ENCODE data around the gene PAIP1.
"Not testable (repeated sequence)": the region's sequence is repeated elsewhere in the genome, so short reads cannot be mapped to it uniquely, and the experiment has no call there.

The PAIP1 gene

DNA sequence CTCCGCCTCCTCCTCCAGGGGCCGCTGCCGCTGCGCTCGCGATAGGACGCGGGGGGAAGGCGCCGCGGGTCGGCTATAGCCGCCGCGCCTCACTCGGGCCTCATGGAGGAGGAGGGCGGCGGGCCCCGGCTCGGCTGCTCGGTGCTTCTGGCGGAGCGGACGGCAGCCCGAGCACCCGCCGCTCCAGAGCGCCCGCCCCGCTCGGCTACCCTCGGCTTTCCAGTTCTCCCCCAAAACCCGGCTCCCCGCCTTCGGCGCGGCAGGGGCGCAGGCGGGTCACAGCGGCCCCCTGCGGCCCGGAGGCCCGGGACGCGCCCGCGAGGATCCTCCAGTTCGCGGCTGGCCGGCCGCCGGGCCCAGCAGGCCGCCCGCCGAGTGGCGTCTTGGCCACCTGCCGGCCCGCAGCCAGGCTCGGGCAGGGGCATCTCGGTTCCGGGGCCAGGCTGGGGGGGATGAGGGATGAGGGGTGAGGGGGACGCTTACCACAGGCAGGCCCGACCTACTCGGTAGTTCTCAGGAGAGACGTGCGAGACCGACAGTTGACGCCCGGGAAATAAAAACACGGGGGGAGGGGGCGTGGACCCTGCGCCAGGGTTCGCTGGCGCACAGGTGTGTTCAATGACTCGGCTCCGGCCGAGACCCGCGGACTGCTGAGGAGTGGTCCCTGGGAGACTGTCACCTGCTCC, at the start of gene PAIP1:
TSS of gene PAIP1 (minus strand) at position 221 of the 686 bp plus-strand sequence. CDS start 231 bp downstream, outside the sequence.
- intact Hi-C loops (cut with DNase I), result loop anchor here (5.0 kb wide), 2 partner anchors 45 to 75 kb away; partner anchors contain the start of genes NNT and TMEM267

GRCh38 chr5:43606351-43606750, 49.5 kb upstream of the PAIP1 start:
- no peak for DNase-seq
- intact Hi-C loops (cut with DNase I), result no loop called here

More for the DNA sequence above, at the start of gene PAIP1:
- DNase-seq, result peak; percentile 27 to 90 (median 80)

DNA sequence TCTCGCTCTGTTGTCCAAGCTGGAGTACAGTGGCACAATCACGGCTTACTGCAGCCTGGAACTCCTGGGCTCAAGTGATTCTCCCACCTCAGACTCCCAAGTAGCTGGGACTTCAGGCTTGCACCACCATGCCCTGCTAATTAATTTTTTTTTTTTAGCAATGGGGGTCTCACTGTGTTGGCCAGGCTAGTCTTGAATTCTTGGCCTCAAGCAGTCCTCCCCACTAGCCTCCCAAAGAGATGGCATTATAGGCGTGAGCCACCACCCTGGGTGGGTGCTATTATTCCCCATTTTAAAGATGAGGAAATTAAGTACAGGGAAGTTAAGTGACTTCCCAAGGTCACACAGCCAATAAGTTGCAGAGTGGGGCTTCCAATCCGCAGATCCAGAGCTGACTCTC, 47.8 kb upstream of the PAIP1 start:
- intact Hi-C loops (cut with DNase I), result loop anchor here (5.0 kb wide), 1 partner anchor 47 kb away; the partner anchor contains the start of gene PAIP1
- no peak for DNase-seq

DNA sequence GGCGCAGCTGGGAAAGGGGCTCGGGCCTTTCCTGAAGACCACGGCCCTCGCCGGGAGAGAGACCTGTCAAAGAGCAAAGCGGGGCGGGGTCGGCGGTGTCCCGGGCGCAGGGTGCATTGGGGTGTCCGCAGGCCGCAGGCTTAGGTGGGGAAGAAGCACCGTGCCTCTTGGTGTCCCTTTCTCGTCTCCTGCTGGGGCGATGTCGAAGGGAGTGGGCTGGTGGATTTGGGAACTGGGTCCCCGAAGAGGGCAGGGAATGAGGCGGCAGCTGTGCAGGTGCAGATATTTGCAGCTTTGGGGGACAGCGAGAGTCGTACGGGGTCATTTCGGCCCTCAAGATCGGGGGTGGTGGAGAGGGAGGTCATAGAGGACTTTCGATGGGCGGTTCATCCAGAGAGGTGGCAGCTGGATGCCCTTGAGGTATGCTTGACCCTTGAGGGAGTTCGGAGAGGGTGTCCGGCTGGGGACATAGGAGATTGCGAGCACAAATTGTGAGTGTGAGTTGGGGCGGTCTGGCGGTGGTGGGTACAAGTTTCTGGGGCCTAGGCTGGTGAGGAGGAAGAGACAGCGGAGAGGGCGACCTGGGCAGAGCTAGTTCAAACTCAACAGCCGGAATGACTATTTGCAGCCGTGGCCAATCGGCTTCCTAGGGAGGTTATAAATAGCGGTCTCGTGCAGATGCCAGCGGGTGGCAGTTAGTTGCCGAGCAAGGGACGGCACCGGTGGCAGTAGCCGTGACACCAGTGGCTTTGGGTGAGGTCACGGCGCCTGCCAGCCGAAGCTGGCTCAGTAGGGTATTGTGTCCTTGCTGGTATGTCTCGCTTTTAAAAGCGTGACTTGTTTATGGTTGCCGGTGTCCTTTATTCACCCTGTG, 46.7 kb upstream of the PAIP1 start:
- intact Hi-C loops (cut with DNase I), result loop anchor here (5.0 kb wide), 1 partner anchor 46 kb away; the partner anchor contains the start of gene PAIP1
- peak; percentile 42 to 86 (median 71) for DNase-seq

DNA sequence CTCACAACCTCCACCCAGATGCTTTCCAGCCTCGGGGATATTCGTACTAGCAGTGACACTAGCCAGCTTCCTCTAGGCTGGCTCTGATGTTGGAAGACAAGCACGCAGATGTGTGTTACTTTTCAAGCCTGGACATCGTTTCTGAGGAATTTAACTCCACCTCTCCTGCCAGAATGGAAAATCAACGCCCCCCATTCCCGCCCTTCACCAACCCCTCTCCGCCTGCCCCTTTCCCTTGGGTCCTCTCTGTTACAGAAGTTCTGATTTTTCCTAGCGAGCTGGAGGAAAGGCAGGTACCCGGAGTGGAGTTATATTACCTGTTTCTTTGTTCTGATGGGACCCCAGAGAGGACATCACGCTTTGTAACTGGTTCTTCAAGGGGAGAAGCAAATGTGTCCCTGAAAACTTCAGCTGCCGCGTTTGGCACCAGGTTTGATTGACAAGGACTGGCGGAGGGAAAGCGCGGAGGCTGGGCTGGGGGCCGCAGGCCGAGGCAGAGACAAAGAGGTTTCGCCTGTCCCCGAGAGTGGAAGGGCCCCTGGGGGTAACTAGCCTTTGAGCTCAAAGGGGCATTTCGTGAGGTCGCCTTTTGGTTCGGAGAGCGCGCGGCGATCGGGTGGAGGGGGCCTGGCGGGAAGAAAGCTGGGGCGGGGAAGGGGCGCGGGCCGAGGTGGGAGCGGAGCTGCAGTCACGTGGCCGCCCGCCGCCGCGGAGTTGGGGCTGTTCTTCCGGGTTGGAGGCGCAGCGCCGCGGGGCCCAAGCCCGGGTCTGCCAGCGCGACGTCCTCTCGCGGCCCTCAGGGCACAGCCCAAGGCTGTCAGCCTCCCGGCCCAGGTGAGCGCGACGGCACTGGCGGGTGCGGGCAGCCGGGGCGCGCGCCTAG, 45.8 kb upstream of the PAIP1 start, which contains the start of gene NNT:
TSS of gene NNT (plus strand) at position 720 of the 883 bp plus-strand sequence. CDS start 6,016 bp downstream, outside the sequence.
- peak; percentile 45 to 95 (median 88) for DNase-seq
- intact Hi-C loops (cut with DNase I), result loop anchor here (5.0 kb wide), 1 partner anchor 45 kb away; the partner anchor contains the start of gene PAIP1

GRCh38 chr5:43601454-43602260, 44.8 kb upstream of the PAIP1 start:
- intact Hi-C loops (cut with DNase I), result loop anchor here (5.0 kb wide), 1 partner anchor 44 kb away; the partner anchor contains the start of gene PAIP1
- DNase-seq, result no peak

- intact Hi-C loops (cut with DNase I); DNase-seq: not testable (repeated sequence)
These were observed 42.0 kb upstream of the PAIP1 start for GRCh38 chr5:43598927-43599326.

DNA sequence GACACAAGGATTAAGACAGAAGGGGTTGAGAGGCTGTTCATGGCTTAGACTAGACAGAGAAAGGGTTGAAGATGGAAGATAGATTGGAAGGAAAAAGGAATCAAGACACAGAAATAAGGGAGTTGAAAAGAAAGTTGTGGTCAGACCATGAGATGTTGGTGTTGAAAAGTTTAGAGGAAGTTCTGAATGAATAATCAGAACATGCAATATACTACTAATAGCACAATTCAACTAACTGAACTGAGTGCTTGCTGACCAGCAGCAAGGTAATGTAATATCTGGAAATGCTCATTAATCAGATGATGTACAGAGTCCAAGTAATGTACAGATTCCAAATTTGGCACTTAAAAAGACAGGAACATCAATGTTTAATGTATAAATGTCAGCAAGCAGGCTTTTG, 35.5 kb upstream of the PAIP1 start:
- DNase-seq, result no peak
- intact Hi-C loops (cut with DNase I), result no loop called here

- no peak for DNase-seq
- intact Hi-C loops (cut with DNase I), result no loop called here
These were observed 33.8 kb upstream of the PAIP1 start for GRCh38 chr5:43590700-43591099.

DNA sequence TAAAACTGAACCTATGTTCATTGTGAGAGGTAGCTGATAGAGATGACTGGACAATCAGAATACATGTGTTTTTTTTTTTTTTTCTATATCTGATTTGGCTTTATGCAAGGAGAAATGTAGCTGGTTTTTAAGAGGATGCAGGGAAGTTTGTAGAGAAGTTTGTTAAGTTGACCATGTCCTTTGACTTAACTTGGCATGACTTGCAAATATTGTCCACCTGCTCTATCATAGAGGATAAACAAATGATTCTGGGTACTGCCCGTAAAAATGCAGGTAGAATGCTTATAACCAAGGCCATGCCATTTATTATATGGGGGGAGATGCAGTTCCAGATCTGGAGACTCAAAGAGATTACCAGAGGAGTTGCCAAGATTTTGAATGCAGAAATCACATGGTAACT, 32.4 kb upstream of the PAIP1 start:
- no peak for DNase-seq
- intact Hi-C loops (cut with DNase I), result no loop called here

DNA sequence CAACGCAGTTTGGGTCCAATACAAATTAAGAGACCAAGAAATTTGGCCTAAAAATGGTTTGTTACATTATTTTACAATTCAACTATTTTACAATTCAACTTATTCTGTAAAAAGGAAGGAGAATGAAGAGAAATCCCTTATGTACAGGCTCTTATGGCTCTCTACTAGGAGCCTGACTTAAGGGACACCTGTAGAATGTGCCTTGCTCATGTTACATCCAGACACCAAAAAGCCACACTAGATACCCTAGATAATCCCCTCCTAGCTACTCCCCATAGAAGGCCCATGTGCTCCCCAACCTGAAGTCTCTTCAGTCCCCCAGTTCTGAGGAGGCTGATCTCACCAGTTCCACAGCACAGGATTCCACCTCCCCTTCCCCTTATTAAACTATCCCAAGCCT, 32.0 kb upstream of the PAIP1 start:
- intact Hi-C loops (cut with DNase I), result no loop called here
- DNase-seq, result no peak

DNA sequence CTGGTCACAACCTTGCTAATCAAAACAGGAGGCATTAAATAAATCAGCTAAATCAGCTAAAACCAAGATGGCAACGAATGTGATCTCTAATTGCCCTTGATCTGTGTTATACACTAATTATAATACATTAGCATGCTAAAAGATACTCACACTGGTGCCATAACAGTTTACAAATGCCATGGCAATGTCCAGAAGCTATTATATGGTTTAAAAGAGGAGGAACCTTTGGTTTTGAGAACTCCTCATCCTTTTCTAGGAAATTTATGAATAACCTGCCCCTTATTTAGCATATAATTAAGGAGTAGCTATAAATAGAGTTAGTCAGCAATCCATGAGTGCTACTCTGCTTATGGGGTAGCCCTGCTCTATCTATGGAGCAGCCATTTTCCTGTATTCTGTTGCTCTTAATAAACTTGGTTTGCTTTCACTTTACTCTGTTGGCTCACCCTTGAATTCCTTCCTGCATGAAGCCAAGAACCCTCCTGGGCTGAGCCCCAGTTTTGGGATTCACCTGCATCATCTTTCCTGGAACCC, 27.4 kb upstream of the PAIP1 start:
- intact Hi-C loops (cut with DNase I), result no loop called here

DNA sequence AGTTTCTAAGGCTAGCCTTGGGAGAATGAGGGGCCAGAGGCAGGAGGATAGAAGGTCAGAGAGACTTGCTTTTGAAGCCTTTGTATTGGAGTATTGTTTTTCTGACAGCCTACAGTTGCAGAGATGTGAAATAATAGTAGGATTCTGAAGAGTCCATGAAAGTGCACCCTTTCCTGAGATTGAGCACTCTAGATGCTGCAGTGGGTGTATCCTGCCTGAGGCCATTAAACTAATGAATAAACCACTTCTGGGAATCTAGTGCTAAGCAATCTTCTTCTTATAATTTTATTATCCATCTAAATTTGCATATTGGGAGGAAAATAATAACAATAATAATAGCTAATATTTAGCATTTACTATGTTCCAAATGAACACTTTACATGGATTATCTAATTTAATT, 26.8 kb upstream of the PAIP1 start:
- intact Hi-C loops (cut with DNase I), result no loop called here
- DNase-seq, result no peak

More for the DNA sequence above, 27.4 kb upstream of the PAIP1 start:
- DNase-seq, result no peak

DNA sequence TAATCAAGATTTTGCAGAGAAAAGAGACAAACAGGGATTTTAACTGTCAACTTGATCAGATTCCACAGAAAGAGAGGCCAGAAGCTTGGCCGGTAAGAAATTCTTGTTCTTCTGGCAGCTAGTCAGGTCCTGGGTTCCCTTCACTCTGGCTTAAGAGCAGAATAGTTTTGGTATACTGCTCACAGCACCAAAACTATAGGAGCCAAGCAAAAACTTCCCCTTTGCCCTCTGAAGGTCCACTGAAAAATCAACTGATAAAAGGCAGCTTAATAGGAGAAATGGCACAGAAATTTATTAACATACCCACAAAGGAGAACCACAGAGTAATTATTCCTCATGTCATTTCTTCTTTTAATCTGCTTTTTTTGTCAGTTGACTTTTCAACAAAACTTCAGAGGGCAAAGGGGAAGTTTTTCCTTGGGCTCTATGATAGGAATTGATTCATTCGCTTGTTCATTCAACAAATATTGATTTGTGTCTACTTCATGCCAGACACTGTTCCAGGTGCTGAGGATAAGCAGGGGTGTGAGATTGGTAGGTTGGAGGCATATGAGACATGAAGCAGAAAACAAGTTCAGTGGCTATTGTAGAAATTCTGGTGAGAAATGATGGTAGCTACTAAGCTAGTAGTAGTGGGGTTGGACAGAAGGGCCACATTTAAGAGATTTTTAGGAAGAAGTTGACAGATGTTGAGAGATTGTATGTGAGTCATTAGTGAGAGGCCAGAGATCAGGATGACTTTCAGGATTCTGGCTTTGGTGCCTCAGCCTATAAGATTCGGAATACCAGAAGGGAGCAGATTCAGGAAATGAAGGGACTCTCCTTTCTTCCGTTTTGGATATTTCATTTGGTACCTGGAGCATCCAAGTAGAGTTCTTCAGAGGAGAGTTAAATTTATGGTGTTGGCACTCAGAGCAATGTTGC, 25.5 kb upstream of the PAIP1 start:
- intact Hi-C loops (cut with DNase I), result no loop called here

GRCh38 chr5:43581398-43581797, 24.5 kb upstream of the PAIP1 start:
- no peak for DNase-seq
- intact Hi-C loops (cut with DNase I), result no loop called here

More for the DNA sequence above, 25.5 kb upstream of the PAIP1 start:
- no peak for DNase-seq

- intact Hi-C loops (cut with DNase I); DNase-seq: not testable (repeated sequence)
These were observed 23.7 kb upstream of the PAIP1 start for GRCh38 chr5:43580402-43581210.
